ENCODE results near the gene DDX55.
A peak's percentile ranks its signal among the peaks of the same experiment; 100 is the strongest.

Gene DDX55

GRCh38 chr12:123614110-123614509 lies 12.2 kb downstream of the DDX55 start:
- DNase-seq (ENCODE audit: low spot score) = no peak

GRCh38 chr12:123614531-123614930 lies 12.6 kb downstream of the DDX55 start:
- DNase-seq (ENCODE audit: low spot score) = no peak

GRCh38 chr12:123617144-123617543 lies 15.2 kb downstream of the DDX55 start:
- no peak for DNase-seq (ENCODE audit: low spot score)

- DNase-seq (ENCODE audit: low spot score) = no peak
These were observed 15.7 kb downstream of the DDX55 start for GRCh38 chr12:123617580-123617979.

- DNase-seq (ENCODE audit: low spot score) = no peak
These were observed 19.2 kb downstream of the DDX55 start for GRCh38 chr12:123621101-123621500.

- no peak for DNase-seq (ENCODE audit: low spot score)
These were observed 20.0 kb downstream of the DDX55 start for GRCh38 chr12:123621619-123622530.

- DNase-seq (ENCODE audit: low spot score) = peak; percentile 100
These were observed 31.7 kb downstream of the DDX55 start, which contains the start of the genes EIF2B1 and GTF2H3 for GRCh38 chr12:123633379-123634141. TSS of gene EIF2B1 (minus strand) at chr12:123633686. CDS start at chr12:123633557, 129 bp downstream. TSS of gene GTF2H3 (plus strand) at chr12:123633829. CDS start at chr12:123633860, 31 bp downstream.

GRCh38 chr12:123634142-123634561 lies 32.3 kb downstream of the DDX55 start:
- DNase-seq (ENCODE audit: low spot score) = peak; percentile 51

GRCh38 chr12:123643911-123644310 lies 42.0 kb downstream of the DDX55 start:
- DNase-seq (ENCODE audit: low spot score) = no peak

- DNase-seq (ENCODE audit: low spot score) = no peak
These were observed 43.5 kb downstream of the DDX55 start for GRCh38 chr12:123645380-123645779.

GRCh38 chr12:123645878-123646277 lies 44.0 kb downstream of the DDX55 start:
- no peak for DNase-seq (ENCODE audit: low spot score)

- no peak for DNase-seq (ENCODE audit: low spot score)
These were observed 46.5 kb downstream of the DDX55 start for GRCh38 chr12:123648401-123648800.

GRCh38 chr12:123654129-123654701 lies 52.3 kb downstream of the DDX55 start:
- no peak for DNase-seq (ENCODE audit: low spot score)

- DNase-seq (ENCODE audit: low spot score) = no peak
These were observed 53.5 kb downstream of the DDX55 start for GRCh38 chr12:123655420-123655819.

- no peak for DNase-seq (ENCODE audit: low spot score)
These were observed 54.5 kb downstream of the DDX55 start for GRCh38 chr12:123656392-123656791.

GRCh38 chr12:123657211-123657610 lies 55.3 kb downstream of the DDX55 start:
- DNase-seq (ENCODE audit: low spot score) = no peak

GRCh38 chr12:123659996-123660727 lies 58.3 kb downstream of the DDX55 start:
- no peak for DNase-seq (ENCODE audit: low spot score)

- DNase-seq (ENCODE audit: low spot score) = no peak
These were observed 65.9 kb downstream of the DDX55 start for GRCh38 chr12:123667771-123668170.
